HCT116 (cell line): Measurements from ENCODE around the gene CALM1. TPM values are rescaled to one million over a fixed set of nuclear protein-coding genes. Genes with fewer than 3 reads are reported as not detected.

ENCODE experiments used
- ATAC-seq: fragments of 200-7000 bp; cut with Tn5 transposase; 2 replicates; pipeline ENCODE4 v1.9.1; 2020; ENCODE audit warnings: mild to moderate bottlenecking, moderate library complexity
- BruUV-seq: library from RNA; stranded (reverse); fragments of 400-500 nt; replicated peaks from 2 replicates; lab custom pipeline; 2021; lab: Mats Ljungman, UMichigan
- CTCF ChIA-PET: fragments of 300-600 bp; sonication (Branson Sonifier 250); formaldehyde crosslinking; loops from one replicate; lab custom pipeline; 2021; ENCODE audit warnings: antibody characterized with exemption; lab: Charles Lee
- POLR2A ChIA-PET: fragments of 300-600, 350-600 bp; sonication (Branson Sonifier 250); formaldehyde crosslinking; loops from one replicate; lab custom pipeline; 2021; ENCODE audit warnings: antibody characterized with exemption; lab: Charles Lee
- RAD21 ChIA-PET, 2 experiments: fragments of 300-600 bp; sonication (Branson Sonifier 250); formaldehyde crosslinking; loops; one replicate each; lab custom pipeline; 2023; ENCODE audit warnings: low total read pairs in 2 of 2; ENCODE audit not compliant: uncharacterized antibody in 2 of 2, unreplicated experiment in 2 of 2, low non-redundant PET in 1 of 2; lab: Charles Lee
- DNase-seq: peaks from one replicate; pipeline ENCODE4 v3.0.0-alpha.2; 2010; ENCODE audit warnings: low read depth, low spot score
- H2AFZ ChIP-seq: fragments of 200-600 bp; shearing (Covaris generic), sonication (generic); 2 replicates; pipeline ENCODE4 v1.6.1; 2017; ENCODE audit warnings: low read depth, mixed run types, mixed read lengths, antibody characterized with exemption, low read length; ENCODE audit not compliant: poor library complexity, severe bottlenecking
- H3K27ac ChIP-seq: 2 replicates; pipeline ENCODE4 v1.5.1; 2012; ENCODE audit warnings: low read depth, low read length
- H3K27me3 ChIP-seq: fragments of 200-600 bp; sonication (generic); 2 replicates; pipeline ENCODE4 v1.6.1; 2016; ENCODE audit warnings: mixed run types, low read length, mixed read lengths; ENCODE audit not compliant: insufficient read depth
- H3K36me3 ChIP-seq, 2 experiments: fragments of 200-500 bp in 1 of 2; fragments of 200-600 bp in 1 of 2; sonication (Bioruptor generic) in 1 of 2; sonication (generic) in 1 of 2; 2 replicates each; pipeline versions ENCODE4 v1.5.1 to v1.6.1; 2014 to 2016; ENCODE audit warnings: low read length in 2 of 2, inconsistent platforms in 1 of 2, mixed read lengths in 1 of 2, mixed run types in 1 of 2; ENCODE audit not compliant: insufficient read depth in 2 of 2, control insufficient read depth in 1 of 2
- H3K4me1 ChIP-seq, 2 experiments: fragments of 200-600 bp in 1 of 2; sonication (generic) in 1 of 2; 2 replicates each; pipeline versions ENCODE4 v1.5.1 to v1.6.1; 2012 to 2017; ENCODE audit warnings: low read length in 2 of 2, inconsistent platforms in 1 of 2, mild to moderate bottlenecking in 1 of 2, mixed read lengths in 1 of 2, mixed run types in 1 of 2, moderate library complexity in 1 of 2; ENCODE audit not compliant: insufficient read depth in 2 of 2, control insufficient read depth in 1 of 2
- H3K4me2 ChIP-seq: fragments of 200-600 bp; sonication (generic); 2 replicates; pipeline ENCODE4 v1.6.1; 2017; ENCODE audit warnings: mixed run types, low read length, mixed read lengths
- H3K4me3 ChIP-seq, 2 experiments: fragments of 200-600 bp in 1 of 2; sonication (generic) in 1 of 2; replicated peaks in 1 of 2; 2 replicates each; pipeline ENCODE4 v1.5.1; 2011 to 2016; ENCODE audit warnings: low read length in 2 of 2, control low read depth in 1 of 2, low read depth in 1 of 2, mild to moderate bottlenecking in 1 of 2, mixed read lengths in 1 of 2, mixed run types in 1 of 2
- H3K79me2 ChIP-seq: fragments of 200-600 bp; sonication (generic); 2 replicates; pipeline ENCODE4 v1.6.1; 2017; ENCODE audit warnings: mild to moderate bottlenecking, mixed run types, low read length, moderate library complexity, mixed read lengths; ENCODE audit not compliant: insufficient read depth
- H3K9ac ChIP-seq: fragments of 200-600 bp; sonication (generic); 2 replicates; pipeline ENCODE4 v1.6.1; 2016; ENCODE audit warnings: low read length, mixed read lengths
- H3K9me2 ChIP-seq: fragments of 200-600 bp; sonication (generic), shearing (Covaris generic); 2 replicates; pipeline ENCODE4 v1.6.1; 2017; ENCODE audit warnings: mixed run types, mild to moderate bottlenecking, moderate library complexity; ENCODE audit not compliant: insufficient read depth
- H3K9me3 ChIP-seq, 2 experiments: fragments of 200-500 bp in 1 of 2; fragments of 200-600 bp in 1 of 2; sonication (Bioruptor generic) in 1 of 2; sonication (generic) in 1 of 2; 2 replicates each; pipeline ENCODE4 v1.6.1; 2014 to 2017; ENCODE audit warnings: low read length in 2 of 2, mixed read lengths in 2 of 2, inconsistent platforms in 1 of 2, low read depth in 1 of 2, mild to moderate bottlenecking in 1 of 2, mixed run types in 1 of 2, moderate library complexity in 1 of 2; ENCODE audit not compliant: control insufficient read depth in 1 of 2, insufficient read depth in 1 of 2
- H4K20me1 ChIP-seq: fragments of 200-600 bp; sonication (generic), shearing (Covaris generic); 2 replicates; pipeline ENCODE4 v1.6.1; 2017; ENCODE audit warnings: mixed run types, mild to moderate bottlenecking, moderate library complexity; ENCODE audit not compliant: insufficient read depth
- CBX3 ChIP-seq: IDR thresholded peaks from 2 replicates; pipeline ENCODE4 v1.6.1; 2012; ENCODE audit warnings: low read depth
- CEBPB ChIP-seq: IDR thresholded peaks from 2 replicates; pipeline ENCODE4 v1.6.1; 2012; ENCODE audit warnings: low read depth
- EGR1 ChIP-seq: IDR thresholded peaks from 2 replicates; pipeline ENCODE4 v1.6.1; 2012; ENCODE audit warnings: low read depth
- ELF1 ChIP-seq: IDR thresholded peaks from 2 replicates; pipeline ENCODE4 v1.6.1; 2012; ENCODE audit warnings: low read depth, borderline replicate concordance
- EZH2phosphoT487 ChIP-seq: fragments of 200-600 bp; IDR thresholded peaks from 2 replicates; pipeline ENCODE4 v1.6.1; 2018; ENCODE audit warnings: antibody characterized with exemption, borderline replicate concordance
- FOSL1 ChIP-seq: IDR thresholded peaks from 2 replicates; pipeline ENCODE4 v1.6.1; 2012; ENCODE audit warnings: low read depth
- POLR2A ChIP-seq: IDR thresholded peaks from 2 replicates; pipeline ENCODE4 v1.7.0; 2011; ENCODE audit warnings: borderline replicate concordance; ENCODE audit not compliant: insufficient read depth, insufficient read length; ENCODE audit errors: extremely low read depth
- POLR2AphosphoS5 ChIP-seq: IDR thresholded peaks from 2 replicates; pipeline ENCODE4 v1.6.1; 2011; ENCODE audit warnings: mild to moderate bottlenecking, low read depth, low read length, moderate library complexity
- RAD21 ChIP-seq: IDR thresholded peaks from 2 replicates; pipeline ENCODE4 v1.6.1; 2012; ENCODE audit warnings: low read depth, mild to moderate bottlenecking
- SIN3A ChIP-seq: IDR thresholded peaks from 2 replicates; pipeline ENCODE4 v1.6.1; 2012; ENCODE audit warnings: low read depth
- SP1 ChIP-seq: IDR thresholded peaks from 2 replicates; pipeline ENCODE4 v1.6.1; 2012; ENCODE audit warnings: low read depth
- SRF ChIP-seq: IDR thresholded peaks from 2 replicates; pipeline ENCODE4 v1.6.1; 2012; ENCODE audit warnings: low read depth
- YY1 ChIP-seq: IDR thresholded peaks from 2 replicates; pipeline ENCODE4 v1.6.1; 2011; ENCODE audit warnings: low read length, low read depth, moderate library complexity, mild to moderate bottlenecking; ENCODE audit not compliant: insufficient replicate concordance; ENCODE audit errors: extremely low read depth
- ZFX ChIP-seq: fragments of 450-650 bp; IDR thresholded peaks from 2 replicates; pipeline ENCODE4 v1.6.1; 2017
- ZNF274 ChIP-seq: fragments of 200-500 bp; sonication (Bioruptor generic); IDR thresholded peaks from 2 replicates; pipeline ENCODE4 v1.6.1; 2014; ENCODE audit warnings: mild to moderate bottlenecking, low read depth, low read length, inconsistent platforms
- intact Hi-C: fragments of 100-400 bp; cut with micrococcal nuclease; formaldehyde crosslinking; loops from 2 replicates; pipeline ENCODE4 v1.10.0; 2022
- total RNA-seq: library from RNA; stranded (reverse); gene quantifications from one replicate; pipeline ENCODE4 v1.2.1, GENCODE V29; 2021; ENCODE audit not compliant: unreplicated experiment
- TF ChIP-seq, protein P1 (sequence below): IDR thresholded peaks from 2 replicates; pipeline ENCODE4 v1.6.1; 2012; ENCODE audit warnings: low read depth
- TF ChIP-seq, protein P2 (sequence below): IDR thresholded peaks from 2 replicates; pipeline ENCODE4 v1.6.1; 2012
- TF ChIP-seq, protein P3 (sequence below): IDR thresholded peaks from 2 replicates; pipeline ENCODE4 v1.6.1; 2012

CALM1 gene
- total RNA-seq, 1 experiment from 2014 or later = 261 TPM

DNA sequence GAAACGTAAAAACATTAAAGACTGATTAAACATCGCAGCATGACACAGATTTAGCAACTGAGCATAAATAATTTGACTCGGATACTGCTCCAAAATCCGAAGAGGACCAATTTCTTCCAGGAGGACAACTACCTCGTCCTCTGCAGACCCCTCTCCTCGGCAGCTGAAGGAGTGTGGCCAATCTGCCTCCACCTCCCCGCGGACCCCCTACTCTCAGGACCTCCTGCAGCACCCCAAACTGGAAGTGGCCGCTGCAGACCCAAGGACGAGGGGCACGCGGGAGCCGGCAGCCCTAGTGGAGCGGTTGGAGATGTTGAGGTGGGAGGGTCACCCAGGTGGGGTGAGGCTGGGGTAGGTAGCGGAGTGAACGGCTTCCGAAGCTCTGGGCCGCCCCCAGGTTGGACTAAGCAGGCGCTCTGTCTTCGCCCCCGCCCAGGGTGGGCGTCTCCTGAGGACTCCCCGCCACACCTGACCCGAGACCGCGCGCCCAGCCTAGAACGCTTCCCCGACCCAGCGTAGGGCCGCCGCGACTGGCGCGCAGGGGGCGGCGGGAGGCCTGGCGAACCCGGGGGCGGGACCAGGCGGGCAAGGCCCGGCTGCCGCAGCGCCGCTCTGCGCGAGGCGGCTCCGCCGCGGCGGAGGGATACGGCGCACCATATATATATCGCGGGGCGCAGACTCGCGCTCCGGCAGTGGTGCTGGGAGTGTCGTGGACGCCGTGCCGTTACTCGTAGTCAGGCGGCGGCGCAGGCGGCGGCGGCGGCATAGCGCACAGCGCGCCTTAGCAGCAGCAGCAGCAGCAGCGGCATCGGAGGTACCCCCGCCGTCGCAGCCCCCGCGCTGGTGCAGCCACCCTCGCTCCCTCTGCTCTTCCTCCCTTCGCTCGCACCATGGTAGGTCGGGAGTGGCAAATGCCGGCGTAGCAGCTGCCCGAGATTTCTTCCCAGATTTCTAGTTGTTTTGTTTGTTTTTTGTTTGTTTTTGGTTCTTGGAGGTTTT lies at the start of gene CALM1 (continued):
- no peak; the same call in 1 of the 2 replicates for TF ChIP-seq CEBPB
- TF ChIP-seq, protein P1, sequence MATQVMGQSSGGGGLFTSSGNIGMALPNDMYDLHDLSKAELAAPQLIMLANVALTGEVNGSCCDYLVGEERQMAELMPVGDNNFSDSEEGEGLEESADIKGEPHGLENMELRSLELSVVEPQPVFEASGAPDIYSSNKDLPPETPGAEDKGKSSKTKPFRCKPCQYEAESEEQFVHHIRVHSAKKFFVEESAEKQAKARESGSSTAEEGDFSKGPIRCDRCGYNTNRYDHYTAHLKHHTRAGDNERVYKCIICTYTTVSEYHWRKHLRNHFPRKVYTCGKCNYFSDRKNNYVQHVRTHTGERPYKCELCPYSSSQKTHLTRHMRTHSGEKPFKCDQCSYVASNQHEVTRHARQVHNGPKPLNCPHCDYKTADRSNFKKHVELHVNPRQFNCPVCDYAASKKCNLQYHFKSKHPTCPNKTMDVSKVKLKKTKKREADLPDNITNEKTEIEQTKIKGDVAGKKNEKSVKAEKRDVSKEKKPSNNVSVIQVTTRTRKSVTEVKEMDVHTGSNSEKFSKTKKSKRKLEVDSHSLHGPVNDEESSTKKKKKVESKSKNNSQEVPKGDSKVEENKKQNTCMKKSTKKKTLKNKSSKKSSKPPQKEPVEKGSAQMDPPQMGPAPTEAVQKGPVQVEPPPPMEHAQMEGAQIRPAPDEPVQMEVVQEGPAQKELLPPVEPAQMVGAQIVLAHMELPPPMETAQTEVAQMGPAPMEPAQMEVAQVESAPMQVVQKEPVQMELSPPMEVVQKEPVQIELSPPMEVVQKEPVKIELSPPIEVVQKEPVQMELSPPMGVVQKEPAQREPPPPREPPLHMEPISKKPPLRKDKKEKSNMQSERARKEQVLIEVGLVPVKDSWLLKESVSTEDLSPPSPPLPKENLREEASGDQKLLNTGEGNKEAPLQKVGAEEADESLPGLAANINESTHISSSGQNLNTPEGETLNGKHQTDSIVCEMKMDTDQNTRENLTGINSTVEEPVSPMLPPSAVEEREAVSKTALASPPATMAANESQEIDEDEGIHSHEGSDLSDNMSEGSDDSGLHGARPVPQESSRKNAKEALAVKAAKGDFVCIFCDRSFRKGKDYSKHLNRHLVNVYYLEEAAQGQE = no peak
- TF ChIP-seq CBX3 = peak; percentile 92
- TF ChIP-seq ELF1 = no peak; the same call in 1 of the 2 replicates

DNA sequence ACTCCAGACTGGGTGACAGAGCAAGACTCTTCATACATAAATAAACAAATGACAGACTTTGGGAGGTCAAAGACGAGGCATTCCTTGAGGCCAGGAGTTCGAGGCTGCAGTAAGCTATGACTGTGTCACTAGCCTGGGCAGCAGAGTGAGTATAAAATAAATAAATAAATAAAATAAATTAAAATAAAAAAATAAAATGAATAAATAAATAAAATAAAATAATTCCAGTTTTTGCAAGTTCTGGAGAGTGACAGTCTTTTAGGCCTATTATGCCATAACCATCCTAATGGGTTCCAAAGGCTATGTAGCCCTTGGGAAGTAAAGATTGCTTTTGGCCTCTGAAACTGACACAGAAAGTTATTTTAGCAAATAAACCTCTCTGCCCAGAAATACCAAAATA lies 48.6 kb upstream of the CALM1 start:
- no peak overlapping the region for H2AFZ ChIP-seq
- POLR2A ChIA-PET = no interaction called here
- TF ChIP-seq SRF (no peak), YY1 (no peak), ZNF274 (no peak), FOSL1 (no peak), SIN3A (no peak), POLR2A (no peak), POLR2AphosphoS5 (no peak), ELF1 (no peak), SP1 (no peak), RAD21 (no peak), ZFX (no peak), EGR1 (no peak), CBX3 (no peak), EZH2phosphoT487 (no peak)
- TF ChIP-seq, protein P2, sequence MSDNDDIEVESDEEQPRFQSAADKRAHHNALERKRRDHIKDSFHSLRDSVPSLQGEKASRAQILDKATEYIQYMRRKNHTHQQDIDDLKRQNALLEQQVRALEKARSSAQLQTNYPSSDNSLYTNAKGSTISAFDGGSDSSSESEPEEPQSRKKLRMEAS = no peak
- TF ChIP-seq, protein P3, sequence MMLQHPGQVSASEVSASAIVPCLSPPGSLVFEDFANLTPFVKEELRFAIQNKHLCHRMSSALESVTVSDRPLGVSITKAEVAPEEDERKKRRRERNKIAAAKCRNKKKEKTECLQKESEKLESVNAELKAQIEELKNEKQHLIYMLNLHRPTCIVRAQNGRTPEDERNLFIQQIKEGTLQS = no peak
- TF ChIP-seq, protein P1 = no peak

More for the DNA sequence above, 48.6 kb upstream of the CALM1 start:
- H3K36me3 ChIP-seq = no peaks in the 10 kb centered on the region
- no peak overlapping the region for H3K9ac ChIP-seq
- intact Hi-C loops = no loop called here
- H3K27me3 ChIP-seq = no peaks in the 10 kb centered on the region
- no peaks in the 10 kb centered on the region for H3K9me3 ChIP-seq
- peaks cover 6 to 13% of the 10 kb centered on the region in 2 experiments for H3K4me1 ChIP-seq
- H3K9me2 ChIP-seq = no peaks in the 10 kb centered on the region
- ATAC-seq (no peak), DNase-seq (no peak)
- H4K20me1 ChIP-seq = no peaks in the 10 kb centered on the region
- H3K27ac ChIP-seq = no peak overlapping the region
- no TSS peak for BruUV-seq
- no peaks in the 10 kb centered on the region for H3K79me2 ChIP-seq
- CTCF ChIA-PET = no interaction called here
- H3K4me2 ChIP-seq = no peak overlapping the region
- RAD21 ChIA-PET = no interaction called here
- no peak overlapping the region for H3K4me3 ChIP-seq
